ENCODE data around the gene KIAA0232.

KIAA0232 gene

GRCh38 chr4:6854098-6854744, 71.7 kb downstream of the KIAA0232 start:
- no peak for DNase-seq (ENCODE audit: insufficient read length, low spot score)
- FAIRE-seq: peak; percentile 38
- TF ChIP-seq POLR2A (IDR thresholded peaks at IDR 0.05; ENCODE audit: low read depth, low read length) (no peak), SPI1 (IDR thresholded peaks at IDR 0.05; ENCODE audit: low read depth, low read length) (peak; percentile 86), PAX5 (IDR thresholded peaks at IDR 0.05; ENCODE audit: insufficient read depth, low read length, severe bottlenecking) (no peak), POLR2AphosphoS5 (IDR thresholded peaks at IDR 0.05; ENCODE audit: low read depth, low read length) (no peak), TAF1 (IDR thresholded peaks at IDR 0.05; ENCODE audit: low read depth, low read length) (no peak), POU2F2 (IDR thresholded peaks at IDR 0.05; ENCODE audit: low read depth, low read length) (no peak)

GRCh38 chr4:6855692-6856297, 73.3 kb downstream of the KIAA0232 start:
- no peak for DNase-seq (ENCODE audit: insufficient read length, low spot score)
- TF ChIP-seq POU2F2 (IDR thresholded peaks at IDR 0.05; ENCODE audit: low read depth, low read length) (peak; percentile 77; the same call in 1 of the 2 replicates), SPI1 (IDR thresholded peaks at IDR 0.05; ENCODE audit: low read depth, low read length) (no peak)
- FAIRE-seq: peak; percentile 95

- DNase-seq (ENCODE audit: insufficient read length, low spot score): no peak
- FAIRE-seq: no peak
- TF ChIP-seq PAX5 (IDR thresholded peaks at IDR 0.05; ENCODE audit: insufficient read depth, low read length, severe bottlenecking): no peak
- no peak for TF ChIP-seq TAF1 (IDR thresholded peaks at IDR 0.05; ENCODE audit: low read depth, low read length)
- TF ChIP-seq SPI1 (IDR thresholded peaks at IDR 0.05; ENCODE audit: low read depth, low read length): no peak
- TF ChIP-seq POU2F2 (IDR thresholded peaks at IDR 0.05; ENCODE audit: low read depth, low read length): no peak
- TF ChIP-seq POLR2AphosphoS5 (IDR thresholded peaks at IDR 0.05; ENCODE audit: low read depth, low read length): no peak
- no peak for TF ChIP-seq POLR2A (IDR thresholded peaks at IDR 0.05; ENCODE audit: low read depth, low read length)
These were observed 73.9 kb downstream of the KIAA0232 start for GRCh38 chr4:6856391-6856790.

GRCh38 chr4:6857009-6857882, 74.7 kb downstream of the KIAA0232 start:
- DNase-seq (ENCODE audit: insufficient read length, low spot score) (no peak), FAIRE-seq (no peak)
- no peak for TF ChIP-seq SPI1 (IDR thresholded peaks at IDR 0.05; ENCODE audit: low read depth, low read length)
- no peak for TF ChIP-seq POLR2AphosphoS5 (IDR thresholded peaks at IDR 0.05; ENCODE audit: low read depth, low read length)
- no peak for TF ChIP-seq PAX5 (IDR thresholded peaks at IDR 0.05; ENCODE audit: insufficient read depth, low read length, severe bottlenecking)
- no peak for TF ChIP-seq POLR2A (IDR thresholded peaks at IDR 0.05; ENCODE audit: low read depth, low read length)
- TF ChIP-seq TAF1 (IDR thresholded peaks at IDR 0.05; ENCODE audit: low read depth, low read length): no peak
- no peak for TF ChIP-seq POU2F2 (IDR thresholded peaks at IDR 0.05; ENCODE audit: low read depth, low read length)

GRCh38 chr4:6858997-6859396, 76.5 kb downstream of the KIAA0232 start:
- no peak for FAIRE-seq
- DNase-seq (ENCODE audit: insufficient read length, low spot score): no peak
- TF ChIP-seq SPI1 (IDR thresholded peaks at IDR 0.05; ENCODE audit: low read depth, low read length): no peak
- no peak for TF ChIP-seq TAF1 (IDR thresholded peaks at IDR 0.05; ENCODE audit: low read depth, low read length)
- TF ChIP-seq POLR2AphosphoS5 (IDR thresholded peaks at IDR 0.05; ENCODE audit: low read depth, low read length): no peak
- TF ChIP-seq POLR2A (IDR thresholded peaks at IDR 0.05; ENCODE audit: low read depth, low read length): no peak
- TF ChIP-seq POU2F2 (IDR thresholded peaks at IDR 0.05; ENCODE audit: low read depth, low read length): no peak
- TF ChIP-seq PAX5 (IDR thresholded peaks at IDR 0.05; ENCODE audit: insufficient read depth, low read length, severe bottlenecking): no peak

- TF ChIP-seq POU2F2 (IDR thresholded peaks at IDR 0.05; ENCODE audit: low read depth, low read length) (no peak), POLR2A (IDR thresholded peaks at IDR 0.05; ENCODE audit: low read depth, low read length) (no peak), TAF1 (IDR thresholded peaks at IDR 0.05; ENCODE audit: low read depth, low read length) (no peak), POLR2AphosphoS5 (IDR thresholded peaks at IDR 0.05; ENCODE audit: low read depth, low read length) (no peak), SPI1 (IDR thresholded peaks at IDR 0.05; ENCODE audit: low read depth, low read length) (no peak), PAX5 (IDR thresholded peaks at IDR 0.05; ENCODE audit: insufficient read depth, low read length, severe bottlenecking) (no peak)
- DNase-seq (ENCODE audit: insufficient read length, low spot score) (no peak), FAIRE-seq (no peak)
These were observed 77.0 kb downstream of the KIAA0232 start for GRCh38 chr4:6859543-6859942.

GRCh38 chr4:6868386-6868785, 85.9 kb downstream of the KIAA0232 start:
- FAIRE-seq (no peak), DNase-seq (ENCODE audit: insufficient read length, low spot score) (no peak)
- TF ChIP-seq POU2F2 (IDR thresholded peaks at IDR 0.05; ENCODE audit: low read depth, low read length) (no peak), POLR2AphosphoS5 (IDR thresholded peaks at IDR 0.05; ENCODE audit: low read depth, low read length) (no peak), TAF1 (IDR thresholded peaks at IDR 0.05; ENCODE audit: low read depth, low read length) (no peak), POLR2A (IDR thresholded peaks at IDR 0.05; ENCODE audit: low read depth, low read length) (no peak), PAX5 (IDR thresholded peaks at IDR 0.05; ENCODE audit: insufficient read depth, low read length, severe bottlenecking) (no peak), SPI1 (IDR thresholded peaks at IDR 0.05; ENCODE audit: low read depth, low read length) (no peak)

- TF ChIP-seq POU2F2 (IDR thresholded peaks at IDR 0.05; ENCODE audit: low read depth, low read length) (no peak), POLR2A (IDR thresholded peaks at IDR 0.05; ENCODE audit: low read depth, low read length) (no peak), SPI1 (IDR thresholded peaks at IDR 0.05; ENCODE audit: low read depth, low read length) (no peak), PAX5 (IDR thresholded peaks at IDR 0.05; ENCODE audit: insufficient read depth, low read length, severe bottlenecking) (no peak), POLR2AphosphoS5 (IDR thresholded peaks at IDR 0.05; ENCODE audit: low read depth, low read length) (no peak), TAF1 (IDR thresholded peaks at IDR 0.05; ENCODE audit: low read depth, low read length) (no peak)
- DNase-seq (ENCODE audit: insufficient read length, low spot score) (no peak), FAIRE-seq (no peak)
These were observed 87.4 kb downstream of the KIAA0232 start for GRCh38 chr4:6869944-6870343.

- DNase-seq (ENCODE audit: insufficient read length, low spot score) (no peak), FAIRE-seq (peak; percentile 28)
- TF ChIP-seq POLR2AphosphoS5 (IDR thresholded peaks at IDR 0.05; ENCODE audit: low read depth, low read length) (no peak), SPI1 (IDR thresholded peaks at IDR 0.05; ENCODE audit: low read depth, low read length) (no peak), POU2F2 (IDR thresholded peaks at IDR 0.05; ENCODE audit: low read depth, low read length) (no peak), PAX5 (IDR thresholded peaks at IDR 0.05; ENCODE audit: insufficient read depth, low read length, severe bottlenecking) (no peak), TAF1 (IDR thresholded peaks at IDR 0.05; ENCODE audit: low read depth, low read length) (no peak)
These were observed 90.8 kb downstream of the KIAA0232 start for GRCh38 chr4:6873291-6873690.

Data from GM12891 (cell line).